Germinal center (tissue), 1 donor: ENCODE results near the gene DUSP7.
A peak's percentile ranks its signal among the peaks of the same experiment; 100 is the strongest.

Experiments used
- DNase-seq: peaks from one replicate; pipeline ENCODE4 v3.0.0; 2012; ENCODE audit warnings: mixed read lengths, low spot score

Gene DUSP7

GRCh38 chr3:52006820-52007133 is 49.6 kb downstream of the DUSP7 start:
- DNase-seq = no peak

GRCh38 chr3:52006017-52006819 is 50.2 kb downstream of the DUSP7 start:
- no peak for DNase-seq

- no peak for DNase-seq
These were observed 50.8 kb downstream of the DUSP7 start for GRCh38 chr3:52005571-52005986.

- no peak for DNase-seq
These were observed 51.4 kb downstream of the DUSP7 start for GRCh38 chr3:52004906-52005395.

- DNase-seq = no peak
These were observed 52.1 kb downstream of the DUSP7 start for GRCh38 chr3:52004163-52004787.

- no peak for DNase-seq
These were observed 53.6 kb downstream of the DUSP7 start for GRCh38 chr3:52002748-52003147.

- peak; percentile 95 for DNase-seq
These were observed 54.9 kb downstream of the DUSP7 start for GRCh38 chr3:52001443-52001974.

- no peak for DNase-seq
These were observed 56.5 kb downstream of the DUSP7 start for GRCh38 chr3:51999846-52000245.
